ENCODE results near the gene ZNF407.

The ZNF407 gene

GRCh38 chr18:74626049-74626874 is 28.6 kb downstream of the ZNF407 start:
- no peak for DNase-seq (ENCODE audit: low read depth)

GRCh38 chr18:74630804-74631203 is 33.1 kb downstream of the ZNF407 start:
- no peak for DNase-seq (ENCODE audit: low read depth)

GRCh38 chr18:74631212-74631611 is 33.5 kb downstream of the ZNF407 start:
- DNase-seq (ENCODE audit: low read depth), result no peak

- DNase-seq (ENCODE audit: low read depth), result no peak
Observed at GRCh38 chr18:74631623-74632350, 34.1 kb downstream of the ZNF407 start.

GRCh38 chr18:74632351-74632679 is 34.6 kb downstream of the ZNF407 start:
- DNase-seq (ENCODE audit: low read depth), result no peak

- DNase-seq (ENCODE audit: low read depth), result no peak
Observed at GRCh38 chr18:74632856-74633255, 35.2 kb downstream of the ZNF407 start.

- DNase-seq (ENCODE audit: low read depth), result no peak
Observed at GRCh38 chr18:74633652-74634352, 36.1 kb downstream of the ZNF407 start.

GRCh38 chr18:74635224-74635975 is 37.7 kb downstream of the ZNF407 start:
- DNase-seq (ENCODE audit: low read depth), result no peak

- DNase-seq (ENCODE audit: low read depth), result no peak
Observed at GRCh38 chr18:74637070-74637469, 39.4 kb downstream of the ZNF407 start.

GRCh38 chr18:74638210-74638609 is 40.5 kb downstream of the ZNF407 start:
- DNase-seq (ENCODE audit: low read depth), result no peak

- DNase-seq (ENCODE audit: low read depth), result no peak
Observed at GRCh38 chr18:74644713-74645112, 47.0 kb downstream of the ZNF407 start.

- DNase-seq (ENCODE audit: low read depth), result no peak
Observed at GRCh38 chr18:74645679-74646078, 48.0 kb downstream of the ZNF407 start.

- DNase-seq (ENCODE audit: low read depth), result no peak
Observed at GRCh38 chr18:74651327-74652128, 53.9 kb downstream of the ZNF407 start.

GRCh38 chr18:74652392-74652988 is 54.8 kb downstream of the ZNF407 start:
- DNase-seq (ENCODE audit: low read depth), result no peak

- DNase-seq (ENCODE audit: low read depth), result no peak
Observed at GRCh38 chr18:74654638-74655037, 57.0 kb downstream of the ZNF407 start.

GRCh38 chr18:74661008-74661407 is 63.3 kb downstream of the ZNF407 start:
- no peak for DNase-seq (ENCODE audit: low read depth)

GRCh38 chr18:74661691-74662090 is 64.0 kb downstream of the ZNF407 start:
- no peak for DNase-seq (ENCODE audit: low read depth)

- DNase-seq (ENCODE audit: low read depth), result no peak
Observed at GRCh38 chr18:74662622-74663021, 65.0 kb downstream of the ZNF407 start.

GRCh38 chr18:74665346-74665745 is 67.7 kb downstream of the ZNF407 start:
- DNase-seq (ENCODE audit: low read depth), result no peak

- no peak for DNase-seq (ENCODE audit: low read depth)
Observed at GRCh38 chr18:74665905-74666304, 68.2 kb downstream of the ZNF407 start.

Measured in activated T-cell treated with anti-CD3 and anti-CD28 coated beads for 48 hours (primary cell).